GM12865 (cell line): ENCODE measurements around the gene CCNO.

Source experiments
- DNase-seq: peaks from one replicate; pipeline ENCODE4 v3.0.0; 2010; ENCODE audit warnings: low read depth
- H3K4me3 ChIP-seq: 2 replicates; pipeline ENCODE4 v1.5.1; 2011; ENCODE audit warnings: mild to moderate bottlenecking, low read depth, low read length, control low read depth
- TF ChIP-seq, protein P1 (sequence below): IDR thresholded peaks from 2 replicates; pipeline ENCODE4 v1.5.1; 2011; ENCODE audit warnings: low read length, control low read depth, low read depth, inconsistent platforms; ENCODE audit not compliant: insufficient read depth; ENCODE audit errors: missing control alignments

Gene CCNO, protein sequence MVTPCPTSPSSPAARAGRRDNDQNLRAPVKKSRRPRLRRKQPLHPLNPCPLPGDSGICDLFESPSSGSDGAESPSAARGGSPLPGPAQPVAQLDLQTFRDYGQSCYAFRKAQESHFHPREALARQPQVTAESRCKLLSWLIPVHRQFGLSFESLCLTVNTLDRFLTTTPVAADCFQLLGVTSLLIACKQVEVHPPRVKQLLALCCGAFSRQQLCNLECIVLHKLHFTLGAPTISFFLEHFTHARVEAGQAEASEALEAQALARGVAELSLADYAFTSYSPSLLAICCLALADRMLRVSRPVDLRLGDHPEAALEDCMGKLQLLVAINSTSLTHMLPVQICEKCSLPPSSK

DNA sequence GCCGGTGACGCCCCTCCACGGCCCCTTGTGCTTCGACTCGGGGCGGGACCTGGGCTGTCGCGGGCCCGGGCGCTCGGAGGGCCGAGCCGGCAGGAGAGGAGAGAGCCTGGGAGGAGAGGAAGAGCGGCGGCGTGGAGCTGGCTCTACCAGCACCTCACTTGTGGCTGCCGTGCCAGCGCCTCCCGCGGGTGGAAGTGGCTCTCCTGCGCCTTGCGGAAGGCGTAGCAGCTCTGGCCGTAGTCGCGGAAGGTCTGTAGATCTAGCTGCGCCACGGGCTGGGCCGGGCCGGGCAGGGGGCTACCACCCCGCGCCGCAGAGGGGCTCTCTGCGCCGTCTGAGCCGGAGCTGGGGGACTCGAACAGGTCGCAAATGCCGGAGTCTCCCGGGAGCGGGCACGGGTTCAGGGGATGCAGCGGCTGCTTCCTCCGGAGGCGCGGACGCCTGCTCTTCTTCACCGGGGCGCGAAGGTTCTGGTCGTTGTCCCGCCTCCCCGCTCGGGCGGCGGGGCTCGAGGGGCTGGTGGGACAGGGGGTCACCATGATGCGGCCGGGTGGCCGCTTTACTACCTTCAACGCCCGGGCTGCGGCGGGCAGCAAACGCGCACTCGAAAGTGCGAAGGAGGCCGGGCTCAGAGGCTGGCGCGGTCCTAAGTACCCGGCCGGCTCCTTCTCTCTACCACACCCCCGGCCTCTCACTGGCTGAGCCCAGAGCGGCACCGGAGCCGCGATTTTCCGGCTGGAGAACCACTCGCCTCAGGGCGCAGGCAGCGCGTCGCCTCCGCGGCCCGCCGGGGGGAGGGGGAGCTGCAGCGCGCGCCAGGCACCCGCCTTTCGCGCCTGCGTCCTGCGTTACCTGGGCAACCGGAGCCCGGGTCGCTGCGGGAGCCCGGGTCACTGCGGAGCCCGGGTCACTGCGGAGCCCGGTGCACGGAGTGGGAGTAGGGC is at the start of gene CCNO:
Gene CCNO (minus strand): TSS at position 624 of the 944 bp plus-strand sequence. CDS start 85 bp downstream, at position 539.
- TF ChIP-seq, protein P1, sequence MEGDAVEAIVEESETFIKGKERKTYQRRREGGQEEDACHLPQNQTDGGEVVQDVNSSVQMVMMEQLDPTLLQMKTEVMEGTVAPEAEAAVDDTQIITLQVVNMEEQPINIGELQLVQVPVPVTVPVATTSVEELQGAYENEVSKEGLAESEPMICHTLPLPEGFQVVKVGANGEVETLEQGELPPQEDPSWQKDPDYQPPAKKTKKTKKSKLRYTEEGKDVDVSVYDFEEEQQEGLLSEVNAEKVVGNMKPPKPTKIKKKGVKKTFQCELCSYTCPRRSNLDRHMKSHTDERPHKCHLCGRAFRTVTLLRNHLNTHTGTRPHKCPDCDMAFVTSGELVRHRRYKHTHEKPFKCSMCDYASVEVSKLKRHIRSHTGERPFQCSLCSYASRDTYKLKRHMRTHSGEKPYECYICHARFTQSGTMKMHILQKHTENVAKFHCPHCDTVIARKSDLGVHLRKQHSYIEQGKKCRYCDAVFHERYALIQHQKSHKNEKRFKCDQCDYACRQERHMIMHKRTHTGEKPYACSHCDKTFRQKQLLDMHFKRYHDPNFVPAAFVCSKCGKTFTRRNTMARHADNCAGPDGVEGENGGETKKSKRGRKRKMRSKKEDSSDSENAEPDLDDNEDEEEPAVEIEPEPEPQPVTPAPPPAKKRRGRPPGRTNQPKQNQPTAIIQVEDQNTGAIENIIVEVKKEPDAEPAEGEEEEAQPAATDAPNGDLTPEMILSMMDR: no peak
- peak within 1 kb of the TSS; percentile 57 for H3K4me3 ChIP-seq
- peak; percentile 69 for DNase-seq

DNA sequence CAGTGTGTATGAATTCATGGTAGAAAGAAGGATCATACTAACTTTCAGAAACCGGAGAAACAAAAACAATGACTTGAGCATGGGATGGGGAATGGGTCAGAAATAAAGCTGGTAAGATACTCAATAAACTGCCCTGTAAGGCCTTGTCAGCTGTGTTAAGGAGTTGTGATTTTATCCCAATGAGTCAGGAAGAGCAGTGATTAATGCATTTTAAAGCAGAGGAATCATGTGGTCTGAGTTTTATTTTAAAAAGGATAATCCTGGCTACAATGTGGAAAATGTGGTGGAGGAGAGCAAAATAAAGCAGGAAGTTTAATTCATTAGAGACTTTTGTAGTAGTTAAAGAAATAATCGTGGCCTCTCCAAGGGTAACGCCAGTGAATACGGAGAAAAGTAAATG is 45.4 kb upstream of the CCNO start:
- H3K4me3 ChIP-seq: no peak overlapping the region
- TF ChIP-seq, protein P1: no peak
- no peak for DNase-seq

DNA sequence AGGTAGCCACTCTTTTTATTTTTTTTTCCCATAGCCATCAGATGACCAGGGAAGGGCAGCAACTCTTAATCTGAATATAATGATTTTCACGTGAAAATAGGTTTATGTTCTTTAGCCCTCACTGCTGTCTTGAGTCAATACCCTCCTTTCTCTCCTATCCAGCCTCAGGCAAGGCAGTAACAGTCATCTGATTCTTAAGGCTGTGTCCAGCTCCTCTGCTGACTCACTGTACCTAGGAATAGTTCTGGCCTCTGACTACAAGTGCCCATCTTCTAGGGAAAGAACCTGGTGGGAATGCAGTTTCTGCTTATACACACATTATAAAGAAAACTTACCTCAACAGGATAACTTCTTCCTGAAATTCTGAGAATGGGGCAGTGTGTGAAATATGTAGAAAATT is 43.4 kb upstream of the CCNO start:
- DNase-seq: no peak
- TF ChIP-seq, protein P1: no peak

DNA sequence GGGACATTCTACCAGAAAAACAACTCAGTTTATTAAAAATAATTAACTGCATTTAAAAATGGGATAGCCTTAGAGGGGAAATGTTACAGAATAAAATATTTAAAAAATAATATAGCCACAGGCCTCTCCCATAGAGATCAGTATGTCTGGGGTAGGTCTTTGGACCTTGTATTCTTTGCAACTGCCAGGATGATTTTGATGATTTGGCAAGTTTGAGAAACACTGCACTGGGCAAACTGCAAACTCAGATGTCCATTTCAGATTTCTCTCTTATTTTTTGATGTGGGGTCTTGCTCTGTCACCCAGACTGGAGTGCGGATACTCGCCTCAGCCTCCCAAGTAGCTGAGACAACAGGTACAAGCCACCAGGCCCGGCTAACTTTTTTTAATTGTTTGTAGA is 24.9 kb upstream of the CCNO start:
- H3K4me3 ChIP-seq: no peak overlapping the region
- TF ChIP-seq, protein P1: no peak
- DNase-seq: no peak

More for the DNA sequence above, 43.4 kb upstream of the CCNO start:
- H3K4me3 ChIP-seq: no peak overlapping the region

DNA sequence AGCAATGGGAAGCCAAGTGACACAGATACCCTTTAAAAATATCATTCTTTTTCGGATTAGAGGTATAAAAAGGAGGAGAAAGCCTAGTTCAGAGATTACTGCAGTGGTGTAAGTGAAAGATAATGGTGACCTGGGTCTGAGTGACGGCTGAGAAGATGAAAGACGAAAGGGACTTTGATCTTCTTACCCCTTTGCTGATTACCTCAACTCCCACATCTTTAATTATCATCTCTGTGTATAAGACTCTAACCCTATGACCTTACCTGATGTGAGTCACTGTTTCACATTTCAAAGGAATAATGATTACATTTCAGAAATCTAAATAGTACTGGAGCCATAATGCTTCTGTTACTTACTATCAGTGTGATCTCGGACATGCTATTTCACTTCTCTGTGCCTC is 21.4 kb upstream of the CCNO start:
- no peak overlapping the region for H3K4me3 ChIP-seq
- TF ChIP-seq, protein P1: no peak

DNA sequence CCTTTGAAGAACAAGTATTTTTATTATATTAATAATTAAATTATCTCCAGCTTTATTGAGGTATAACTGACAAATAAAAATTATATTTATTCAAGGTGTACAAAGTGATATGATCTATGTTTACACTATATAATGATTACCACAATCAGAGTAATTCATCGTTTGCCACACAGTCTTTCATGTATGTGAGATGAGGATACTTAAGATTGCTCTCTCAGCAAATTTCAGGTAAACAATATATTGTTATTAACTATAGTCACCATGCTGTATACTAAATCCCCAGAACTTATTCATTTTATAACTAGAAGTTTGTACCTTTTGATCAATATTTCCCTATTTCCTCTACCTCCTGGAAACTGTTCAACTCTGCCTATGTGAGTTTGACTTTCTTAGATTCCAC is 16.7 kb upstream of the CCNO start:
- no peak overlapping the region for H3K4me3 ChIP-seq
- no peak for DNase-seq

More for the DNA sequence above, 21.4 kb upstream of the CCNO start:
- no peak for DNase-seq

More for the DNA sequence above, 16.7 kb upstream of the CCNO start:
- TF ChIP-seq, protein P1: no peak
